Mesendoderm (in vitro differentiated cells): ENCODE data around the gene RFX1.

ENCODE experiments used
- DNase-seq: peaks from one replicate; pipeline ENCODE4 v3.0.0; 2013
- H2AK5ac ChIP-seq: 2 replicates; pipeline ENCODE4 v1.6.1; 2013; ENCODE audit warnings: low read length, inconsistent platforms
- H2BK120ac ChIP-seq: 2 replicates; pipeline ENCODE4 v1.6.1; 2013; ENCODE audit warnings: low read depth, mild to moderate bottlenecking, low read length, moderate library complexity, mixed read lengths
- H2BK15ac ChIP-seq: replicated peaks from 2 replicates; pipeline ENCODE4 v1.6.1; 2013; ENCODE audit warnings: low read depth, mild to moderate bottlenecking, moderate library complexity
- H2BK5ac ChIP-seq: 2 replicates; pipeline ENCODE4 v1.6.1; 2013; ENCODE audit warnings: low read length, inconsistent platforms
- H3K18ac ChIP-seq: 2 replicates; pipeline ENCODE4 v1.6.1; 2013; ENCODE audit warnings: mild to moderate bottlenecking, low read length, mixed read lengths
- H3K23ac ChIP-seq: one replicate; pipeline ENCODE4 v1.6.1; 2013; ENCODE audit warnings: low read length
- H3K27ac ChIP-seq: 2 replicates; pipeline ENCODE4 v1.5.1; 2013; ENCODE audit warnings: low read depth, mild to moderate bottlenecking, inconsistent platforms, low read length, moderate library complexity
- H3K27me3 ChIP-seq: 2 replicates; pipeline ENCODE4 v1.6.1; 2013; ENCODE audit warnings: low read length, control low read depth, mild to moderate bottlenecking, inconsistent platforms; ENCODE audit not compliant: insufficient read depth, poor library complexity
- H3K36me3 ChIP-seq: 2 replicates; pipeline ENCODE4 v1.6.1; 2013; ENCODE audit warnings: low read length, inconsistent platforms; ENCODE audit not compliant: control insufficient read depth, insufficient read depth
- H3K4ac ChIP-seq: one replicate; pipeline ENCODE4 v1.6.1; 2013; ENCODE audit warnings: low read depth, mild to moderate bottlenecking, low read length, moderate library complexity
- H3K4me1 ChIP-seq: 2 replicates; pipeline ENCODE4 v1.6.1; 2013; ENCODE audit warnings: low read depth, low read length, inconsistent platforms; ENCODE audit not compliant: control insufficient read depth
- H3K4me2 ChIP-seq: 2 replicates; pipeline ENCODE4 v1.6.1; 2013; ENCODE audit warnings: low read length
- H3K4me3 ChIP-seq: 2 replicates; pipeline ENCODE4 v1.5.1; 2013; ENCODE audit warnings: mild to moderate bottlenecking, low read length
- H3K56ac ChIP-seq: one replicate; pipeline ENCODE4 v1.6.1; 2013; ENCODE audit warnings: low read length
- H3K79me1 ChIP-seq: 2 replicates; pipeline ENCODE4 v1.6.1; 2013; ENCODE audit warnings: low read length, inconsistent platforms
- H3K79me2 ChIP-seq: 2 replicates; pipeline ENCODE4 v1.6.1; 2013; ENCODE audit warnings: mild to moderate bottlenecking, low read length; ENCODE audit not compliant: control insufficient read depth, insufficient read depth
- H3K9ac ChIP-seq: 2 replicates; pipeline ENCODE4 v1.6.1; 2013; ENCODE audit warnings: low read length, inconsistent platforms
- H4K5ac ChIP-seq: one replicate; pipeline ENCODE4 v1.6.1; 2013; ENCODE audit warnings: low read length
- H4K8ac ChIP-seq: one replicate; pipeline ENCODE4 v1.6.1; 2013; ENCODE audit warnings: low read depth, mild to moderate bottlenecking, control low read depth, low read length, moderate library complexity
- WGBS: extraction: QIAGEN DNeasy Blood & Tissue Kit; methylation state at CpG from one replicate; pipeline ENCODE4 v1.1.7; 2013; ENCODE audit warnings: low lambda C conversion rate, missing lambda C conversion rate; ENCODE audit not compliant: insufficient coverage; ENCODE audit errors: extremely low coverage; 5-methylcytosine and 5-hydroxymethylcytosine counted together

The RFX1 gene

DNA sequence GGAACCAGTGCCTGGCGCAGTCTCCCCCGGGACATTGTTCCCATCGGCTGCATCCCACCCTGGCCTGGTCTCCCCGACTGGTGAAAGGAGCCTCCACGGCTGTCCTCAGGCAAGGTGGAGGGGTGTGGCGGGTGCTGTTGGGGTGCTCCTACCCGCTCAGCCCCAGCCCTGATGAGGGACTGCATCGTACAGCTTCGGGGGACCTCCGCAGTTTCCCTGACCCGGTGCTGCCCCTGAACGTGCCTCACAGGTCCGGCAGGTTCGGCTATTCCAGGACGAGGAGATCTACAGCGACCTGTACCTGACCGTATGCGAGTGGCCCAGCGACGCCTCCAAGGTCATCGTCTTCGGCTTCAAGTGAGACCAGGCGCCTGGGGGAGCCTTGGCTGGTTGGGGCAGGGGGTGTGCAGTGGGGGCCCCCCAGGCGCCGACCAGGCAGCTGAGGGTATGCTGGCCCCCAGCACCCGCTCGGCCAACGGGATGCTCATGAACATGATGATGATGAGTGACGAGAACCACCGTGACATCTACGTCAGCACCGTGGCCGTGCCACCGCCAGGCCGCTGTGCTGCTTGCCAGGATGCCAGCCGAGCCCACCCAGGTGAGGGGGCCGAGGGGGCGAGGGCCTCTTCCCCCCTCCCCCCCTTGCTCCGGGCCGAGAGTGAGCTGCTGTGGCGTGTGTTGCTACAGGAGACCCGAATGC lies 50.3 kb downstream of the RFX1 start:
- no peak overlapping the region for H2BK120ac ChIP-seq
- peaks cover 16% of the 10 kb centered on the region for H3K79me2 ChIP-seq
- H3K4me3 ChIP-seq = no peak overlapping the region
- DNase-seq = no peak
- no peak overlapping the region for H3K9ac ChIP-seq
- no peak overlapping the region for H3K4me2 ChIP-seq
- H3K18ac ChIP-seq = no peak overlapping the region
- H3K27ac ChIP-seq = no peak overlapping the region
- no peak overlapping the region for H2BK15ac ChIP-seq
- H3K56ac ChIP-seq = no peak overlapping the region
- H4K5ac ChIP-seq = no peak overlapping the region
- H2BK5ac ChIP-seq = no peak overlapping the region
- H4K8ac ChIP-seq = no peak overlapping the region
- WGBS = no CpG with 5 or more reads among the region's 42 CpGs
- H3K4me1 ChIP-seq = peaks cover 3% of the 10 kb centered on the region
- no peak overlapping the region for H3K4ac ChIP-seq
- H3K36me3 ChIP-seq = peaks cover 7% of the 10 kb centered on the region
- no peaks in the 10 kb centered on the region for H3K27me3 ChIP-seq
- H3K23ac ChIP-seq = no peak overlapping the region
- H3K79me1 ChIP-seq = peaks cover 14% of the 10 kb centered on the region
- H2AK5ac ChIP-seq = no peak overlapping the region

DNA sequence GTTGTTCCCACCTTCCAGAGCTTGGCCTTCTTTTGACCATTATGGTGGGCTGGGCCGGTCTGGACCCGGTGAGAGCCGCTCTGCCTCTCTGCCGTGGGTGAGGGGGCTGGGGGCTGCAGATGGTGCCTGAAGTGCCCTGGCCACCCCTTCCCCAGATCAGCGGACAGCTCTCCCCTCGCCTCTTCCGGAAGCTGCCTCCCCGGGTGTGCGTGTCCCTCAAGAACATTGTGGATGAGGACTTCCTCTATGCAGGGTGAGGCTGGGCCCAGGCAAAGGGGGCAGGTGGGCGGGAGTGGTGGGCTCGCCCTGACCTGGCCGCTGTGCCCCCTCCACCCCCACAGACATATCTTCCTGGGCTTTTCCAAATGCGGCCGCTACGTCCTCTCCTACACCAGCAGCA lies 51.9 kb downstream of the RFX1 start:
- Histone ChIP-seq H3K27me3 (no peaks in the 10 kb centered on the region), H4K8ac (no peak overlapping the region), H2BK15ac (no peak overlapping the region), H3K9ac (no peak overlapping the region), H3K18ac (no peak overlapping the region), H3K79me1 (peaks cover 14% of the 10 kb centered on the region), H3K56ac (no peak overlapping the region), H2BK5ac (no peak overlapping the region), H4K5ac (no peak overlapping the region), H3K4me2 (no peak overlapping the region), H3K27ac (no peak overlapping the region), H3K79me2 (peaks cover 16% of the 10 kb centered on the region), H2BK120ac (no peak overlapping the region), H3K4me3 (no peak overlapping the region), H3K36me3 (peaks cover 7% of the 10 kb centered on the region), H3K23ac (no peak overlapping the region), H3K4ac (no peak overlapping the region), H2AK5ac (no peak overlapping the region), H3K4me1 (peaks cover 3% of the 10 kb centered on the region)
- no CpG with 5 or more reads among the region's 15 CpGs for WGBS
- no peak for DNase-seq

DNA sequence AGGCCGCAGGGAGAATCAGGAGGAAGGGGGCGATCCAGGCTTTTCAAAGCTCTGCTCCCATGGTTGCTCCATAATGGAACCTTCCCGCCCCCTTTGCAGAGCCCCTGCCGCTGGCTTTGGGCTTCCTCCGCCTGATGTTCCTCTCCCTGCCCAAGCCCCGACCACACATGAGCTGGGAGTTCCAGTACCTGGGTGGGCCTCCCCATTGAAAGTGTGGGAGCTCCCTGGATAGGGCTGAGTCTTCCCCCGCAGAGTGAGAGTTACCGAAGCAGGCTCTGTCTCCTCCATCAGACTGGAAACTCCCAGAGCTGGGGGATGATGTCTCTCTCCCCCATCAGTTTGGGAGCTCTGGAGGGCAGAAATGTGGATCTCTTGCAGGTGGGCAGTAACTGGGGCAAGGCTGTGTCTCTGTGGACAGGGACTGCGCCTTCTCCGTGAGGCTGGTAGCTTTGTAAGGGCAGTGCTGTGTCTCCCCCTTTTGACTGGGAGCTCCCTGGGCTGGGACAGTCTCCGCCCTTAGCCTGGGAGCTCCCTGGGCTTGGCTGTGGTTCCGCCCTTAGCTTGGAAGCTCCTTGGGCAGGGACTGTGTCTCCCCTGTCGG lies 53.1 kb downstream of the RFX1 start:
- Histone ChIP-seq H3K56ac (peak overlapping the region; percentile 92), H3K4me3 (peak overlapping the region; percentile 76), H3K36me3 (peaks cover 7% of the 10 kb centered on the region), H4K8ac (no peak overlapping the region), H3K23ac (no peak overlapping the region), H2BK15ac (no peak overlapping the region), H2AK5ac (peak overlapping the region; percentile 65), H3K27ac (no peak overlapping the region), H3K4me2 (peak overlapping the region; percentile 97), H3K79me2 (peaks cover 16% of the 10 kb centered on the region), H2BK5ac (no peak overlapping the region), H4K5ac (no peak overlapping the region), H3K18ac (peak overlapping the region; percentile 88), H3K4ac (peak overlapping the region; percentile 44), H2BK120ac (no peak overlapping the region), H3K4me1 (peaks cover 3% of the 10 kb centered on the region), H3K27me3 (no peaks in the 10 kb centered on the region), H3K9ac (peak overlapping the region; percentile 81), H3K79me1 (peaks cover 14% of the 10 kb centered on the region)
- no CpG with 5 or more reads among the region's 13 CpGs for WGBS
- DNase-seq = peak; percentile 57

DNA sequence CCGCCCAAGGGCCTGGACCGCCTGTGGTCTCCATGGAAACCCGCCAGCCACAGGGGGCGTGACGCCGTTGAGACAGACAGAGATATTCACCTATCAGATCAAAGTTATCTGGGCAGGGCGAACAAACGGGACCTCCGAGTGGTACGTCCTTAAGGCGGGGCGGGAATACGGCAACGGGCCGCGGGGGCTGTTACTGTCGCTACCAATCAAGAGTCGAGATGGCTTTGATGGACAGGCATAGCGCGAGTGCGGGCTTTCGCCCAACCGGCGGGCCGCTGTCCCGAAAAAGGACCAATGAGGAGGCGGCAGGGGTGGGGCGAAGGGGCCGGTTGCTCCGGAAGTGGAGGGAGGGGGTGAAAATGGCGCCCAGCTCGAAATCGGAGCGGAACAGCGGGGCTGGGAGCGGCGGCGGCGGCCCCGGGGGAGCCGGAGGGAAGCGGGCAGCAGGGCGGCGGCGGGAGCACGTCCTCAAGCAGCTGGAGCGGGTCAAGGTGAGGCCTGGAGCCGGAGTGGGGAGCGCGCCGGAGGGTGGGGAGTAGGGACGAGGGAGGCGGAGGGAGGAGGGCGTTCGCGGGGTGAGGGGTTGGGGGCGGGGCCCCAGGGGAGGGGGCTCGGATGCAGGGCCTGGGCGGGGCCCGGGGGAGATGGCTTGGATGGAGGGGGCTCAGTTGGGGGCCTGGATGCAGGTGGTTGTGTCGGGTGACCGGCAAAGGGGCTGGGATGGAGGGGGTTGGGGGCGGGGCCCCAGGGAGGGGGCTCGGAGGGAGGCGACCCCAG lies 53.8 kb downstream of the RFX1 start, which contains the start of gene DCAF15:
TSS of gene DCAF15 (plus strand) at position 356 of the 777 bp plus-strand sequence. CDS start at position 360, 4 bp downstream.
- H3K9ac ChIP-seq = peak within 1 kb of the TSS; percentile 92
- no peak within 1 kb of the TSS for H2BK15ac ChIP-seq
- peak within 1 kb of the TSS; percentile 88 for H3K18ac ChIP-seq
- peak within 1 kb of the TSS; percentile 65 for H2AK5ac ChIP-seq
- H2BK5ac ChIP-seq = no peak within 1 kb of the TSS
- peaks cover 14% of the 10 kb centered on the region for H3K79me1 ChIP-seq
- H3K79me2 ChIP-seq = peaks cover 16% of the 10 kb centered on the region
- H4K5ac ChIP-seq = no peak within 1 kb of the TSS
- H3K4ac ChIP-seq = peak within 1 kb of the TSS; percentile 44
- peak within 1 kb of the TSS; percentile 88 for H3K27ac ChIP-seq
- H3K4me1 ChIP-seq = peaks cover 3% of the 10 kb centered on the region
- H3K23ac ChIP-seq = no peak within 1 kb of the TSS
- peak within 1 kb of the TSS; percentile 76 for H4K8ac ChIP-seq
- H3K36me3 ChIP-seq = peaks cover 5% of the 10 kb centered on the region
- DNase-seq = peak; percentile 100
- H3K27me3 ChIP-seq = no peaks in the 10 kb centered on the region
- peak within 1 kb of the TSS; percentile 95 for H3K56ac ChIP-seq
- no CpG with 5 or more reads among the region's 65 CpGs for WGBS
- H3K4me2 ChIP-seq = peak within 1 kb of the TSS; percentile 97
- H3K4me3 ChIP-seq = peak within 1 kb of the TSS; percentile 76
- no peak within 1 kb of the TSS for H2BK120ac ChIP-seq

DNA sequence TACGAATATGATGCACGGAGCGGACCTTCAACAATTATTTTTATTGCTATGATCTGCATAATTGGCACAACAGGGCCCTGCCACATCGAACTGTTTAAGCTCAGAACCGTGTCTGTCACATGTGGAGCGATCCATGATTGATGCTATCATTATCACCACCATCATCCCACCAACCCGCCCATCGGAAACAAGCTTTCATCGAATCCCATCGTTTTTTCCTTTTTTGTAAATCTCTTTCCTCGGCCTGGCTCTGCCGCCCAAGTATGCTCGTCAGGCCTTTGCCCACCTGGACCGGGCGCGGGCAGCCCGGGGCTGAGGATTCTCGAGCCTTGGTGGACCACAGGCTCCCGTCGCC lies 54.3 kb downstream of the RFX1 start:
- Histone ChIP-seq H3K4me2 (peak overlapping the region; percentile 87), H3K4me3 (no peak overlapping the region), H3K79me2 (peaks cover 16% of the 10 kb centered on the region), H3K23ac (no peak overlapping the region), H3K4me1 (peaks cover 3% of the 10 kb centered on the region), H2BK5ac (no peak overlapping the region), H3K56ac (peak overlapping the region; percentile 60), H3K36me3 (peaks cover 5% of the 10 kb centered on the region), H3K9ac (no peak overlapping the region), H3K79me1 (peaks cover 14% of the 10 kb centered on the region), H3K18ac (no peak overlapping the region), H4K8ac (no peak overlapping the region), H2AK5ac (no peak overlapping the region), H3K27me3 (no peaks in the 10 kb centered on the region), H3K4ac (no peak overlapping the region), H4K5ac (no peak overlapping the region), H3K27ac (no peak overlapping the region), H2BK15ac (no peak overlapping the region), H2BK120ac (no peak overlapping the region)
- no peak for DNase-seq
- WGBS = no CpG with 5 or more reads among the region's 20 CpGs
